ENCODE results near the gene ASAP2. TPM values are rescaled to one million over a fixed set of nuclear protein-coding genes. Genes with fewer than 3 reads are reported as not detected.
A peak's percentile ranks its signal among the peaks of the same experiment; 100 is the strongest.

The ASAP2 gene
- polyA plus RNA-seq, 4 donors = 10.8 to 21.9 (median 13.8) TPM

GRCh38 chr2:9280224-9280623 lies 73.6 kb downstream of the ASAP2 start:
- Histone ChIP-seq H3K27me3 (ENCODE audit: control insufficient read depth in 3 of 3, insufficient read depth in 3 of 3, low read length in 3 of 3) (no peaks in the 10 kb centered on the region), H3K4me3 (ENCODE audit: low read depth in 1 of 3, low read length in 3 of 3) (no peak overlapping the region), H3K36me3 (ENCODE audit: control insufficient read depth in 3 of 3, insufficient read depth in 2 of 3, low read depth in 1 of 3, low read length in 3 of 3) (peaks cover 0 to 21% (median 0%) of the 10 kb centered on the region in 3 donors), H3K4me1 (ENCODE audit: control insufficient read depth in 3 of 3, insufficient read depth in 2 of 3, low read depth in 1 of 3, low read length in 2 of 3) (peaks cover 0 to 4% (median 3%) of the 10 kb centered on the region in 3 donors), H3K9me3 (ENCODE audit: control insufficient read depth in 2 of 2, insufficient read depth in 1 of 2, low read depth in 1 of 2, low read length in 1 of 2) (no peaks in the 10 kb centered on the region), H3K27ac (ENCODE audit: low read depth in 1 of 3, low read length in 2 of 3) (no peak overlapping the region)
- no peak for DNase-seq
- 77 to 80% (median 80%) methylated on average over 8 of the region's 8 CpGs for WGBS, 3 donors
- FAIRE-seq = no peak

- DNase-seq (no peak), FAIRE-seq (no peak)
- Histone ChIP-seq H3K27ac (ENCODE audit: low read depth in 1 of 3, low read length in 2 of 3) (no peak overlapping the region), H3K4me3 (ENCODE audit: low read depth in 1 of 3, low read length in 3 of 3) (no peak overlapping the region), H3K9me3 (ENCODE audit: control insufficient read depth in 2 of 2, insufficient read depth in 1 of 2, low read depth in 1 of 2, low read length in 1 of 2) (no peaks in the 10 kb centered on the region), H3K36me3 (ENCODE audit: control insufficient read depth in 3 of 3, insufficient read depth in 2 of 3, low read depth in 1 of 3, low read length in 3 of 3) (peaks cover 0 to 21% (median 0%) of the 10 kb centered on the region in 3 donors), H3K27me3 (ENCODE audit: control insufficient read depth in 3 of 3, insufficient read depth in 3 of 3, low read length in 3 of 3) (no peaks in the 10 kb centered on the region), H3K4me1 (ENCODE audit: control insufficient read depth in 3 of 3, insufficient read depth in 2 of 3, low read depth in 1 of 3, low read length in 2 of 3) (peaks cover 0 to 4% (median 3%) of the 10 kb centered on the region in 3 donors)
- WGBS, 3 donors = 79 to 85% (median 81%) methylated on average over 7 of the region's 7 CpGs
Measured at GRCh38 chr2:9281145-9281544, 74.5 kb downstream of the ASAP2 start.

GRCh38 chr2:9282128-9283112 lies 75.8 kb downstream of the ASAP2 start:
- H3K27ac ChIP-seq (ENCODE audit: low read depth in 1 of 3, low read length in 2 of 3) = no peak overlapping the region
- no peak for FAIRE-seq
- no peak overlapping the region for H3K4me3 ChIP-seq (ENCODE audit: low read depth in 1 of 3, low read length in 3 of 3)
- peaks cover 0 to 4% (median 3%) of the 10 kb centered on the region in 3 donors for H3K4me1 ChIP-seq (ENCODE audit: control insufficient read depth in 3 of 3, insufficient read depth in 2 of 3, low read depth in 1 of 3, low read length in 2 of 3)
- no peaks in the 10 kb centered on the region for H3K9me3 ChIP-seq (ENCODE audit: control insufficient read depth in 2 of 2, insufficient read depth in 1 of 2, low read depth in 1 of 2, low read length in 1 of 2)
- H3K36me3 ChIP-seq (ENCODE audit: control insufficient read depth in 3 of 3, insufficient read depth in 2 of 3, low read depth in 1 of 3, low read length in 3 of 3) = peaks cover 0 to 26% (median 0%) of the 10 kb centered on the region in 3 donors
- WGBS, 3 donors = 79 to 82% (median 81%) methylated on average over 13 of the region's 13 CpGs
- H3K27me3 ChIP-seq (ENCODE audit: control insufficient read depth in 3 of 3, insufficient read depth in 3 of 3, low read length in 3 of 3) = no peaks in the 10 kb centered on the region
- peak; percentile 33 to 61 for DNase-seq

GRCh38 chr2:9284521-9285297 lies 78.1 kb downstream of the ASAP2 start:
- Histone ChIP-seq H3K9me3 (ENCODE audit: control insufficient read depth in 2 of 2, insufficient read depth in 1 of 2, low read depth in 1 of 2, low read length in 1 of 2) (no peaks in the 10 kb centered on the region), H3K4me3 (ENCODE audit: low read depth in 1 of 3, low read length in 3 of 3) (no peak overlapping the region), H3K4me1 (ENCODE audit: control insufficient read depth in 3 of 3, insufficient read depth in 2 of 3, low read depth in 1 of 3, low read length in 2 of 3) (no peaks in the 10 kb centered on the region), H3K27ac (ENCODE audit: low read depth in 1 of 3, low read length in 2 of 3) (no peak overlapping the region), H3K27me3 (ENCODE audit: control insufficient read depth in 3 of 3, insufficient read depth in 3 of 3, low read length in 3 of 3) (no peaks in the 10 kb centered on the region), H3K36me3 (ENCODE audit: control insufficient read depth in 3 of 3, insufficient read depth in 2 of 3, low read depth in 1 of 3, low read length in 3 of 3) (peaks cover 0 to 24% (median 0%) of the 10 kb centered on the region in 3 donors)
- FAIRE-seq (no peak), DNase-seq (peak in 1 of 2 donors; percentile 36)
- 62 to 84% (median 72%) methylated on average over 6 of the region's 6 CpGs for WGBS, 3 donors

- WGBS, 3 donors = 60 to 64% (median 60%) methylated on average over 2 of the region's 2 CpGs
- DNase-seq (no peak), FAIRE-seq (no peak)
- Histone ChIP-seq H3K27me3 (ENCODE audit: control insufficient read depth in 3 of 3, insufficient read depth in 3 of 3, low read length in 3 of 3) (no peaks in the 10 kb centered on the region), H3K27ac (ENCODE audit: low read depth in 1 of 3, low read length in 2 of 3) (no peak overlapping the region), H3K4me3 (ENCODE audit: low read depth in 1 of 3, low read length in 3 of 3) (no peak overlapping the region), H3K36me3 (ENCODE audit: control insufficient read depth in 3 of 3, insufficient read depth in 2 of 3, low read depth in 1 of 3, low read length in 3 of 3) (peaks cover 0 to 21% (median 0%) of the 10 kb centered on the region in 3 donors), H3K9me3 (ENCODE audit: control insufficient read depth in 2 of 2, insufficient read depth in 1 of 2, low read depth in 1 of 2, low read length in 1 of 2) (no peaks in the 10 kb centered on the region), H3K4me1 (ENCODE audit: control insufficient read depth in 3 of 3, insufficient read depth in 2 of 3, low read depth in 1 of 3, low read length in 2 of 3) (no peaks in the 10 kb centered on the region)
Measured at GRCh38 chr2:9285385-9285920, 78.8 kb downstream of the ASAP2 start.

GRCh38 chr2:9285921-9286320 lies 79.3 kb downstream of the ASAP2 start:
- 94 to 97% (median 95%) methylated on average over 4 of the region's 4 CpGs for WGBS, 3 donors
- no peak overlapping the region for H3K4me3 ChIP-seq (ENCODE audit: low read depth in 1 of 3, low read length in 3 of 3)
- no peaks in the 10 kb centered on the region for H3K9me3 ChIP-seq (ENCODE audit: control insufficient read depth in 2 of 2, insufficient read depth in 1 of 2, low read depth in 1 of 2, low read length in 1 of 2)
- H3K4me1 ChIP-seq (ENCODE audit: control insufficient read depth in 3 of 3, insufficient read depth in 2 of 3, low read depth in 1 of 3, low read length in 2 of 3) = no peaks in the 10 kb centered on the region
- H3K27ac ChIP-seq (ENCODE audit: low read depth in 1 of 3, low read length in 2 of 3) = no peak overlapping the region
- peaks cover 0 to 21% (median 0%) of the 10 kb centered on the region in 3 donors for H3K36me3 ChIP-seq (ENCODE audit: control insufficient read depth in 3 of 3, insufficient read depth in 2 of 3, low read depth in 1 of 3, low read length in 3 of 3)
- no peaks in the 10 kb centered on the region for H3K27me3 ChIP-seq (ENCODE audit: control insufficient read depth in 3 of 3, insufficient read depth in 3 of 3, low read length in 3 of 3)
- no peak for DNase-seq
- no peak for FAIRE-seq

- Histone ChIP-seq H3K27me3 (ENCODE audit: control insufficient read depth in 3 of 3, insufficient read depth in 3 of 3, low read length in 3 of 3) (no peaks in the 10 kb centered on the region), H3K36me3 (ENCODE audit: control insufficient read depth in 3 of 3, insufficient read depth in 2 of 3, low read depth in 1 of 3, low read length in 3 of 3) (peaks cover 0 to 15% (median 0%) of the 10 kb centered on the region in 3 donors), H3K4me1 (ENCODE audit: control insufficient read depth in 3 of 3, insufficient read depth in 2 of 3, low read depth in 1 of 3, low read length in 2 of 3) (no peaks in the 10 kb centered on the region), H3K27ac (ENCODE audit: low read depth in 1 of 3, low read length in 2 of 3) (no peak overlapping the region), H3K9me3 (ENCODE audit: control insufficient read depth in 2 of 2, insufficient read depth in 1 of 2, low read depth in 1 of 2, low read length in 1 of 2) (no peaks in the 10 kb centered on the region), H3K4me3 (ENCODE audit: low read depth in 1 of 3, low read length in 3 of 3) (no peak overlapping the region)
- no peak for DNase-seq
- WGBS, 3 donors = 85 to 87% (median 86%) methylated on average over 12 of the region's 12 CpGs
- no peak for FAIRE-seq
Measured at GRCh38 chr2:9286554-9287399, 80.2 kb downstream of the ASAP2 start.

Measured in small intestine (tissue), 7 donors.